CD4-positive, alpha-beta T cell treated with Interferon alpha-2 for 1 hour (primary cell): ENCODE results near the gene FNDC8.
"Not testable (repeated sequence)": the region's sequence is repeated elsewhere in the genome, so short reads cannot be mapped to it uniquely, and the experiment has no call there.

Source experiments
- DNase-seq, 2 donors: peaks; one replicate each; pipeline ENCODE4 v3.0.0-alpha.2; 2020 to 2022

Gene FNDC8

GRCh38 chr17:35172321-35172720, 50.9 kb downstream of the FNDC8 start:
- not testable (repeated sequence) for DNase-seq

GRCh38 chr17:35174835-35175334, 53.5 kb downstream of the FNDC8 start:
- no peak for DNase-seq

GRCh38 chr17:35175638-35176415, 54.4 kb downstream of the FNDC8 start:
- DNase-seq = no peak

- no peak for DNase-seq
Observed at GRCh38 chr17:35176897-35177296, 55.5 kb downstream of the FNDC8 start.

- not testable (repeated sequence) for DNase-seq
Observed at GRCh38 chr17:35179379-35179778, 58.0 kb downstream of the FNDC8 start.
